GM18505 (cell line): Measurements from ENCODE around the gene MIF.
"Not testable (repeated sequence)": the region's sequence is repeated elsewhere in the genome, so short reads cannot be mapped to it uniquely, and the experiment has no call there.

Experiments
- ATAC-seq: cut with Tn5 transposase; IDR thresholded peaks from one replicate; pipeline ENCODE4 v1.9.1; 2021; ENCODE audit not compliant: unreplicated experiment
- POLR2A ChIP-seq: IDR thresholded peaks from 4 replicates; pipeline ENCODE4 v1.6.1; 2011; ENCODE audit warnings: borderline replicate concordance; ENCODE audit not compliant: insufficient read depth, insufficient read length; ENCODE audit errors: extremely low read depth

Gene MIF

DNA sequence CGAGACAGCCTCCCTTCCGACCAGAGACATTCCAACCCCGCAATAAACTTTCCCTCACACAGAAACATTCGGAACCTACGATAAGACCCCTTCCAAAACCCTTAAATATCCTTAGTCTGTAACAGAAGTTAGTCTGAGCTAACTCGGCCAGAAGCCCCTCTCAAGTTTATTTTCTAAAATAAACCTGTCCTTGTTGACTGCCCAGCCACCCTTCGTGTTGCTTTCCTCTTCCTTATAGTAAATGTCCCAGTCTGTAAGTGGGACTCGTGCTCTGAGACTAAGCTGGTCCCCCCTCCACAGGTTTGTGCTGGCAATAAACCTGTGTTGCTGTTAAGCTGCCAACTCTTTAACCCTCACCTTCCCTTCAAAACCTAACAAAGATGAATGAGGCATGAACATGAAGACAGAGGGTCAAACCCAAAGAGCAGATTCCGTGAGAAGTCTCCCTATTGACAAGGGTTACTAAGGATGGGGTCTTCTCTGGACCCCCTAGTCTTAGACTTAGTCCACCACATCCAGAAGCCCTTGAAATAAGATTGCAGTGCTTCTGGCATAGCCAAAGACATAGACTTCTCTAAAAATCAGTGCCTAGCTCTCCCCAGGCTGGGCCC, 18.2 kb downstream of the MIF start:
- TF ChIP-seq POLR2A, result no peak
- ATAC-seq, result no peak

- TF ChIP-seq POLR2A, result no peak
- ATAC-seq, result no peak
Observed at GRCh38 chr22:23913306-23913660, 19.1 kb downstream of the MIF start.

GRCh38 chr22:23913661-23914353, 19.6 kb downstream of the MIF start:
- peak; percentile 96 for TF ChIP-seq POLR2A
- ATAC-seq, result peak; percentile 96

DNA sequence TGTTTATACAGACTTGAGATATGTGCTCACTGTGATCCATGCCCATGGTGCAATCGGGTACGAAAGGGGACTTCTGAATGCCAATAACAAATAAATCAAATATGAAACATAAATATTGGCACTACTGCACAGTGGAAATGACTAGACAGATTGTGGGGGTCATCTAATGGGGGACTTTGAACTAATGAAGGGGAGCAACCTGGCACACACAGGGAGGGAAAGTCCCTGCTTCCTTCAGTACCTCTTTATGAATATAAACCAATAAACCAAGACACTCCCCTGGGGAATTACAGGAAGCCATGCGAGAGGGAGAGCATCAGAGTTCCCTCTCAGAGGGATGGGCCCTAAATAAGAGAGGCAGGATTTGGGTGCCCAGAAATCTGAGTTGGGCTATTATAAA, 21.1 kb downstream of the MIF start:
- no peak for ATAC-seq
- TF ChIP-seq POLR2A, result no peak

GRCh38 chr22:23920267-23920611, 26.1 kb downstream of the MIF start:
- not testable (repeated sequence) for ATAC-seq

GRCh38 chr22:23921586-23922201, 27.5 kb downstream of the MIF start:
- not testable (repeated sequence) for ATAC-seq

GRCh38 chr22:23922921-23923320, 28.7 kb downstream of the MIF start:
- TF ChIP-seq POLR2A, result no peak
- no peak for ATAC-seq

DNA sequence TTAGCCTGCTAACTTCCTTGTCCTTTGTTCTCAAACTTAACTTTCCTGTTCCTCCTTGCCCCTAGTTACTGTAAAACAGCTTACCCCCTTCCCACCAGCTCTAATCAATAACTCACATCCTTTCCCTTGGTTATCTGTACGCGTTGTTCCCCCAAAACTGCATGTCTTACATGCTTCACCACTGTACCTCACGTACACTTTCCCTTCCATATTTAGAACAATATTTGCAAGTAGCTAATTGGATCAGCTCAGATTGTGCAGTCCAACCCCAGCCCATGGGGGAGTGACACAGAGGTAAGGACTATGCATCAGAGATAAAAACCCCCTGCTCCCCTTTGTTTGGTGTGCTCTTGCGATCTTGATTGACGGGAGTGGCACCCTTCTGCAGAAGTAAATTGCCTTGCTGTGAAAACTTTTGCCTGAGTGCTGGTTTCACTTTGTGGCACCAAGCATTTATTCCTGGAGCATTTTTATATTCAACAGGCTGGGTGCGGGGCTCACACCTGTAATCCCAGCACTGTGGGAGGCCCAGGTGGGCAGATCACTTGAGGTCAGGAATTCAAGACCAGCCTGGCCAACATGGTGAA, 30.9 kb downstream of the MIF start:
- no peak for ATAC-seq
- TF ChIP-seq POLR2A, result no peak

- ATAC-seq, result no peak
- TF ChIP-seq POLR2A, result no peak
Observed at GRCh38 chr22:23926561-23926960, 32.4 kb downstream of the MIF start.

DNA sequence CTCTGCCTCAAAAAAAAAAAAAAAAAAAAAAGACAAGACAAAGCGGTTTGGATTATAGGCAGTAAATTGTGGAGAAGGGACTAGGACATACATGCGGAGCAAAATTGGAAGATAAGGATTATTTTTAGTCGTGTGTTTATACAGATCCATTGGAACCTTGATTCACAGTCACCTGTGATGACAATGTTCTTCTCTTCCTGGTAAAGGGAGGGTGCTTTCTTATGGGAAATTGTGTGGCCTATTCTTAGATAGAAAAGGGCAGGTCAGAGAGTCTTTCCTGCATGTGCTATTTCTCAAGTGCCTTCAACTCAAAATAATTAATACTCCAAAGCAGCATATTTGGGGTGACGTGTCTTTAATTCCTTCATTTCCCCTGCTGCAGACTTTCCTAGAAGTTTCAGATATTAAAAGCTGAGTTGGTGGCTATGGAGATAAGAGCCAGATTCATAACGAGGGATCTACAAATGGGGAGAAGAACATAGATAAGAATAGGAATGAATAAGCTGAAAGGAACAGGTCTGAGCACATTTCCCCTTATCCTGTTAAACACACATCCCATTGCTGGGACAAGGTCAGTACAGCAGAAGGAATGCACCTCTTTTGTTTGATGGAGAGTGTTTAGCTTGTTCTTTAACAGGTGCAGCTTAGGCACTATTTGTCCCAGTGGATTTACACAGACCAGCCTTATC, 44.3 kb downstream of the MIF start:
- TF ChIP-seq POLR2A, result no peak
- no peak for ATAC-seq

- no peak for ATAC-seq
- TF ChIP-seq POLR2A, result no peak
Observed at GRCh38 chr22:23939017-23939357, 44.8 kb downstream of the MIF start.

- ATAC-seq, result not testable (repeated sequence)
Observed at GRCh38 chr22:23940166-23940565, 46.0 kb downstream of the MIF start.
